RCC 7860 (cell line): Measurements from ENCODE around the gene ZMPSTE24.
A peak's percentile ranks its signal among the peaks of the same experiment; 100 is the strongest.
"Not testable (repeated sequence)": the region's sequence is repeated elsewhere in the genome, so short reads cannot be mapped to it uniquely, and the experiment has no call there.

Experiments
- DNase-seq: peaks from one replicate; pipeline ENCODE4 v3.0.0-alpha.2; 2015; ENCODE audit warnings: low spot score
- FAIRE-seq: peaks from 2 replicates; lab custom pipeline; 2012; peaks lifted over from hg19 to GRCh38; lab: Jason Lieb, UNC

ZMPSTE24 gene

GRCh38 chr1:40316595-40317393, 58.8 kb downstream of the ZMPSTE24 start, which contains the start of gene COL9A2:
Gene COL9A2, minus strand, starts transcription at chr1:40317286. Its CDS starts 89 bp downstream, at chr1:40317197.
- no peak for DNase-seq
- no peak for FAIRE-seq

GRCh38 chr1:40317394-40318074, 59.5 kb downstream of the ZMPSTE24 start:
- DNase-seq (no peak), FAIRE-seq (no peak)

GRCh38 chr1:40318476-40318875, 60.4 kb downstream of the ZMPSTE24 start:
- FAIRE-seq = no peak

GRCh38 chr1:40318970-40319621, 61.1 kb downstream of the ZMPSTE24 start:
- FAIRE-seq = no peak
- no peak for DNase-seq

More at GRCh38 chr1:40318476-40318875, 60.4 kb downstream of the ZMPSTE24 start:
- DNase-seq = no peak

GRCh38 chr1:40331403-40331802, 73.4 kb downstream of the ZMPSTE24 start:
- DNase-seq, FAIRE-seq: not testable (repeated sequence)

GRCh38 chr1:40332695-40333094, 74.7 kb downstream of the ZMPSTE24 start:
- no peak for DNase-seq
- no peak for FAIRE-seq

- DNase-seq (no peak), FAIRE-seq (no peak)
Observed at GRCh38 chr1:40337443-40337842, 79.4 kb downstream of the ZMPSTE24 start.

GRCh38 chr1:40338745-40339419, 80.8 kb downstream of the ZMPSTE24 start:
- DNase-seq (peak; percentile 64), FAIRE-seq (no peak)

- no peak for DNase-seq
- FAIRE-seq = no peak
Observed at GRCh38 chr1:40339420-40340323, 81.6 kb downstream of the ZMPSTE24 start.

- FAIRE-seq = no peak
- no peak for DNase-seq
Observed at GRCh38 chr1:40341491-40342380, 83.7 kb downstream of the ZMPSTE24 start.

GRCh38 chr1:40342381-40342717, 84.3 kb downstream of the ZMPSTE24 start:
- FAIRE-seq, DNase-seq: not testable (repeated sequence)
